NCI-H446 treated with DMSO at 0.1 percent for 48 hours (cell line): ENCODE results near the gene KANTR.

Source experiments
- DNase-seq: peaks from one replicate; lab custom pipeline; 2025; lab: John Stamatoyannopoulos, UW

Gene KANTR

DNA sequence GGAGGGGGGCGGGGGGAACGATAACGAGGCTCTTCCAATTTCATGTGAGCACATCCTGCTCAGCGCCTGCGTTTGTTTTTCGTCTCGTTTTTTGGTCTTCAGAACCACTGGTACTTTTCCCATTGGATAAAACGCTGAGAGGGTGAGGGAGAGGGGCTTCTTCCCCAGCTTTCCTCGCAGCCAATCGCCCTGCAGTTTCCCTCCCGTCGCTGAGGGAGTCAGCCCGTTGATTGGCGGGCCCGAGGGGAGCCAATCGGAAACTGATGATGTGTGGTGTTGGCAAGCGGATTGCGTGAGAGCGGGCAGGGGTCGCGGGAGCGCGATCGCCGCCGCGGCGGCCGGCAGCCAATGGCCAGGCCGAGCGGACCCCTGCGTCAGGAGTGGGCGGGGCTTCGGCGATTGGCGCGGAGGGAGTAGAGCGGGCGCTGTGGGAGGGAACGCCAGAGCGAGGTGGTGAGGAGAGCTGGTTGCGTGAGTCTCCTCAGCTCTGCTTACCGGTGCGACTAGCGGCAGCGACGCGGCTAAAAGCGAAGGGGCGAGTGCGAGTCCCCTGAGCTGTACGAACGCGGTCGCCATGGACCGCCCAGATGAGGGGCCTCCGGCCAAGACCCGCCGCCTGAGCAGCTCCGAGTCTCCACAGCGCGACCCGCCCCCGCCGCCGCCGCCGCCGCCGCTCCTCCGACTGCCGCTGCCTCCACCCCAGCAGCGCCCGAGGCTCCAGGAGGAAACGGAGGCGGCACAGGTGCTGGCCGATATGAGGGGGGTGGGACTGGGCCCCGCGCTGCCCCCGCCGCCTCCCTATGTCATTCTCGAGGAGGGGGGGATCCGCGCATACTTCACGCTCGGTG is 11.8 kb upstream of the KANTR start, which contains the start of gene TSPYL2:
Gene TSPYL2, plus strand, starts transcription at position 443 of the 848 bp plus-strand sequence. Its CDS starts 132 bp downstream, at position 575.
- peak; percentile 93 for DNase-seq

DNA sequence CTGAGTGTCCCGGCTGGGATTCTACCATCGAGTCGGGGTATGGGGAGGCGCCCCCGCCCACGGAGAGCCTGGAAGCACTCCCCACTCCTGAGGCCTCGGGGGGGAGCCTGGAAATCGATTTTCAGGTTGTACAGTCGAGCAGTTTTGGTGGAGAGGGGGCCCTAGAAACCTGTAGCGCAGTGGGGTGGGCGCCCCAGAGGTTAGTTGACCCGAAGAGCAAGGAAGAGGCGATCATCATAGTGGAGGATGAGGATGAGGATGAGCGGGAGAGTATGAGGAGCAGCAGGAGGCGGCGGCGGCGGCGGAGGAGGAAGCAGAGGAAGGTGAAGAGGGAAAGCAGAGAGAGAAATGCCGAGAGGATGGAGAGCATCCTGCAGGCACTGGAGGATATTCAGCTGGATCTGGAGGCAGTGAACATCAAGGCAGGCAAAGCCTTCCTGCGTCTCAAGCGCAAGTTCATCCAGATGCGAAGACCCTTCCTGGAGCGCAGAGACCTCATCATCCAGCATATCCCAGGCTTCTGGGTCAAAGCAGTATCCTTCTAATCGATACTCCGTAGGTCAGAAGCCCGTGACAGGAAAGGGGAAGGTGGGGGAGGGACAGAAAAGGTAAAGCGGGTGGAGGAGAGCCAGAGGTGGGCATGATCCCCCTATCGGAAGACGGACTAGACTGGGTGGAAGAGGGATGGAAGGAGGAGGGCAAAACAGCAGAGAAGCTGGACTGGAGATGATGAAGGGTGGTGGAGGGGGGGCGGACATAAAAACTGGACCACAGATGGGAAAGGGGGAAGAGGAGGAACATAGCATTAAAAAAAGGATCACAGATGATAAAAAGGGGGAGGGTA is 10.9 kb upstream of the KANTR start:
- no peak for DNase-seq

DNA sequence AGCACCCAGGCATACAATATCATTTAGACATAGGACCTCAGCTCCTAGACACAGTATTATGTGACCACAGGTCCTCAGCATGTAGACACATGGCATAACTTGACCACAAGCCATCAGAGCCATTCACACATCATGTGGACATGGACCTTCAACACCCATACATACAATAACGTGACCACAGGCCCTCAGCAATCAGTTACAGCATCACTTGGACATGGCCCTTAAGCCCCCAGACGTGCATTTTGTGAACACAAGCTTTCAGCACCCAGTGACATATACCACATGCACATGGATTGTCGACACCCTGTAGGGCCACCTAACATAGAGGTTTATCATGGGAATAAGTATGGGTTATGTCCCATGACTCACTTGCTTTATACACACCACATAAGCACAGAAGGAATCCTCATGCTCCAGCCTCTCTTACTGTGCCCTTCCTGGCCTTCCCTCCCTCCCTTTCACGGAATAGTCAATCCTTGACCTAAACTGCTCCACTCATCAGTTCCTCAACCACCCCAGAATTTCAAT is 9.8 kb upstream of the KANTR start:
- DNase-seq = no peak

GRCh38 chrX:53084863-53085262 is 9.1 kb upstream of the KANTR start:
- no peak for DNase-seq

GRCh38 chrX:53085661-53086229 is 8.2 kb upstream of the KANTR start:
- DNase-seq = no peak

- no peak for DNase-seq
Observed at GRCh38 chrX:53086464-53086863, 7.5 kb upstream of the KANTR start.

DNA sequence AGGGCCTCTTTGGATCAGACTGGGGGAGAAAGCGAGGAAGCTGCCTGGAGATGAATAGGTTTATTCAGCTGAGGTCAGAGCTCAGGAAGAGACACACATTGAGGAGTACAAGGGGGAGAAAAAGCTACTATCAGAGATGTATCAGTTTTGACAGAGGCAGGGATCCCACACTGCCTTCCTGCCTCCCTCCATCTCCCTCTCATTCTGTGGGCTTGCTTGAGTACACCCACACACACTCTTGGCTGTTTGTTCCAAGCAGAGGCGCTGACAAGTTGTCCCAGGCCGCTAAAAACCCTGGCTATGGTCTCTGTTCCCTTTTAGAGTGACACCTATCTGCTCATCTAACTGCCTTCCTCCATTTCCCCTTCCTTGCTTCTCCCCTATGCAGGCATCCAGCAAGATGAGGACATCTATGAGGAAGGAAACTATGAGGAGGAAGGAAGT is 6.5 kb upstream of the KANTR start:
- DNase-seq = no peak

DNA sequence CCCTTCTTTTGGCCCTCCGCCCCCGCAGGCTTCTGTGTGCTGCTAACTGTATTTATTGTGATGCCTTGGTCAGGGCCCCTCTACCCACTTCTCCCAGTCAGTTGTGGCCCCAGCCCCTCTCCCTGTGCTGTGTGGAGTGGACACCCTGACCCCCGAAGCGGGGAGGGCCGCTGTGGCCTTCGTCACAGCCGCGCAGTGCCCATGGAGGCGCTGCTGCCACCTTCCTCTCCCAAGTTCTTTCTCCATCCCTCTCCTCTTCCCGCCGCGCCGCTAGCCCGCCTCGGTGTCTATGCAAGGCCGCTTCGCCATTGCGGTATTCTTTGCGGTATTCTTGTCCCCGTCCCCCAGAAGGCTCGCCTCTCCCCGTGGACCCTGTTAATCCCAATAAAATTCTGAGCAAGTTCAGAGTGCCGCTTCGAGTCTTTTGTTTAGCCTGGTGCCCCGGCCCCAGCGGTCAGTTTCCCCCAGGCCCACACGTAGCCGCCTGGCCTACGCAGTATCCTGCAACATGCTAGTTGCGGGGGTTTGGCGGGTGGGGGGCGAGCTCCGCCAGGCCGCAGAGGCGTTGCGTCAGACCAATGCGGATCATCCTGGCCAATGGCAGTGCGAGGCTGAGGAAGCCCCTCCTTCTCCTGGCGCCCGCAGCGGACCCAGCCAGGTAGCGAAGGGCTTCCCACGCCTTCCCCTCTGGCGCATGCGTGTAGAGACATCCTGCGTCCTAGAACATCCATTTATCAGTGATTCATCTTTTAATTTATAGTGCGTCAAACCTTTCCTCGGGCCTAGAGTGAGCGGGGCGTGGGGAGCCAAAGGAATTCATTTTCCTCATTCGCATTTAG is 5.6 kb upstream of the KANTR start:
- DNase-seq = no peak

DNA sequence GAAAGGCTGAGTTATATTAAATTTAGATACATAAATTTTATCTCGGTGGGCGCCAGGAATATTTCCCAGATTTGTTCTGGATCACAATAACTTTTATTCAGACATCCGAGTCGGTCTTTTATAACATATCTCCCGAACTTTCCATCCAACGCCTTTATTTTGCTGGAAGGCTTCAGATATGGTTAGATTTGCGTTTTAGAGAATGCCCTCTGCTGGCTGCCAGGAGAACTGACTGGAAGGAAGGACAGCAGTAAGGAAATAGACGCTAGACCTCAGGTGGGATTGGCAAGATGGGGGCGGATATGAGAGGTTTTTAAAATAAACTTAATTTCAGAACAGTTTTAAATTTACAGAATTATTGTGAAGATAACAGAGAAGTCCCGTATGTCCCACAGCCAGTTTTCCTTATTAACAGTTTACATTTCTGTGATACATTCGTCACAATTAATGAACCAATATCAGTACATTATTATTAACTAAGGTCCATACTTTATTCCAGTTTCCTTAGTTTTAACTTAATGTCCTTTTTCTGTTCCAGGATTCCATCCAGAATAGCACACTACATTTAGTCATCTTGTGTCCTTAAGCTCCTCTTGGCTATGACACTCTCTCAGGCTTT is 4.6 kb upstream of the KANTR start:
- peak; percentile 20 for DNase-seq

DNA sequence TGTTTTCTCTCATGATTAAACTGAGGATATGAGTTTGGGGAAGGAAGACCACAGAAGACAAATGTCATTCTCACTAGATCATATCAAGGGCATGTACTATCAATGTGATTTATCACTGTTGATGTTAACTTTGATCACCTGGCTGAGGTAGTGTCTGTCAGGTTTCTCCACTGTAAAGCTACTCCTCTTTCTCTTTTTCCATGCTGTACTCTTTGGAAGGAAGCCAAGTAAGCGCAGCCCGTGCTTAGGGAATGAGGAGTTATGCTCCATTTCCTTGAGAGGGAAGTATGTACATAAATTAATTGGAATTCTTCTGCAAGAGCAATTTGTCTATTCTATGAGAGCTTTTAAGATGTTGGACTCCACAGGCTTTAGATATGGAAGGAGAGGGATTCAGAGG is 4.0 kb upstream of the KANTR start:
- no peak for DNase-seq

DNA sequence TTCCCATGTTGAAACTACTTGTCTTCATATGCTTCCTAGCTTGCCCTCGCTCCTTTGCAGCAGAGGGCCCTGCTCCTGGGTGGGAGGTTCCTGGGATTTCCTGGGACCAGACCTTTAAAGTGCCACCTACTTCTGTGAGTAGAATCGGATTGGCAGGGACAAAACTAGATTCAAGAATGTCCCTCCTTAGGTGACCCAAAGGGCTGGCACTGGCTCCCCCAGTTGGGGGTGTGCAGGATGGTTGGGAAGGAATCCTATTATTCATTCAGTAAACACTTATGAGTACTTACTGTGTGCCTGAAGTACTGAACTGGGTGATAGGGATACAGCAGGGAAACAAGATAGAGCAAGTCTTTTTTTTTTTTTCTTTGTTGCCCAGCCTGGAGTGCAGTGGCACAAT is 2.6 kb upstream of the KANTR start:
- DNase-seq = no peak

GRCh38 chrX:53093177-53093655 is 726 bp upstream of the KANTR start:
- DNase-seq = peak; percentile 50

GRCh38 chrX:53094582-53094905 is 602 bp downstream of the KANTR start:
- no peak for DNase-seq

GRCh38 chrX:53095796-53096195 is 1.9 kb downstream of the KANTR start:
- DNase-seq = no peak

DNA sequence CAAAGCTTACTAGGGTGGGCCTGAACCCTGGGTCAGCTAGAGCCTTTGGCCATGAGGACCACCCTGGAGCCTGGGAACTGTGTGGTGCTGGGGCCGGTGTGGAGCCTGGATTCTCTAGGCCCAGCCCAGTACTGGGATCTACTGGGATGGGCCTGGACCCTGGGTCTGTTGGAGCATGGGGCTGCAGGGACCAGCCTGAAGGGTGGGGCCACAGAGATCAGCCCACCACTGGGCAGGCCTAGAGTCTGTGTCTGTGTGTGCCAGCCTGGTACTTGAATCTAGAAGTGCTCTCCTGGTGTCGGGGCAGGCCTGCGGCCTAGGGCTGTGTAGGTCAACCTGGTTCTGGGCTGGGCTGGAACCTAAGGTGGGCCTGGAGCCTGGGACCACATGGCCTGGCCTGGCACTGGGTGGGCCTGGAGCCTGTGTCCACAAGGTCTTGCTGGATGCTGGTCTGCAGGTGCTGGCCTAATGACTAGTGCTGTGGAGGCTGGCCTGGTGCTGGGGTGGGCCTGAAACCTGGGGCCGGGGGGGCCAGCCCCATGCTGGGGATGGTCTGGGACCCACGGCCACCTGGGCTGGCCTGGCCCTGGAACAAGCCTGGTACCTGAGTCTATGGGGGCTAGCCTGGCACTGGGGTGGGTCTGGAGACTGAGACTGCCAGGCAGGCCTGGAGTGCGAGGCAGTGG is 21.1 kb downstream of the KANTR start:
- DNase-seq = no peak

- DNase-seq = no peak
Observed at GRCh38 chrX:53115550-53115874, 21.6 kb downstream of the KANTR start.

DNA sequence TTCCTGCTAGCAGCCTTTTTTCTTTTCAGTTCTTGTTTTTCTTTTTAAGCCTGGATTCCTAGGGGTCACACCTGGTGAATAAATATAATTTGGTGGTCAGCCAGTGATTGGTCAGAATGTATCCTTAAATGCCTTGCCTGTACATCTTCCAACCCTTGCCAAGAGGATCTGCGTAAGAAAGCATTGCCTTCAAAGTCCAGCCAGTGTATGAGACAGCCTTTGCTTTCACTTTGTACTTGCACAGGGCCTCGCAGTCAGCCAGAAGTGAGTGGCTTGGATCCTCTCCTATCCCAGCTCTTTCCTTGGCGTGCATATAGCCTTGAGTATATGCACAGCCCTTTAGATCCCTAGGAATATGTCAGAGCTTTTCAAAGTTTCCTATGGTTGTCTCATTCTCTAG is 22.2 kb downstream of the KANTR start:
- no peak for DNase-seq

- no peak for DNase-seq
Observed at GRCh38 chrX:53122013-53122412, 28.1 kb downstream of the KANTR start.

DNA sequence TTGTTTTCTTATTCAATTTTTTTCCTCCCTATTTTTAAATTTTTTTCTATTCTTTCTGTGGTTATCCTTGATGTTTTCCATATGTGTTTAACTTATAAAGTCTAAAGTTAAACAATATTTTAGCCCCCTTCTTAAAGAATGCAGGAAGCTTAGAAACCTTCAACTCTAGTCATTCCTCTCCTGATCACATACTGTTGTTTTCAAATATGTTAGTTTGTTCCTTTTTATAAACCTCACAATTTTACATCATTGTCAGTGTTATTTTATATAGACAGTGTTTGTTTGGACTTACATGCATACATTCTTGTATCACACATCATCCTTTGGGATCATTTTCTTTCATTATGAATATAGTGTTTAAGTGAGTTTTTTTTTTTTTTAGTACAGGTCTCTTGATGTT is 31.6 kb downstream of the KANTR start:
- DNase-seq = no peak

- no peak for DNase-seq
Observed at GRCh38 chrX:53126377-53126776, 32.4 kb downstream of the KANTR start.
